Vagina (tissue), 2 donors: ENCODE measurements around the gene ZNF700.

ENCODE experiments used
- POLR2A ChIP-seq, 2 donors: fragments of 450-650 bp; IDR thresholded peaks; one replicate each; pipeline ENCODE4 v1.6.1; 2017; ENCODE audit warnings: antibody characterized with exemption in 2 of 2, mild to moderate bottlenecking in 2 of 2, moderate library complexity in 2 of 2
- POLR2AphosphoS5 ChIP-seq, 2 donors: sonication (generic); formaldehyde crosslinking; IDR thresholded peaks; one replicate each; pipeline ENCODE4 v1.9.0; 2017; ENCODE audit warnings: antibody characterized with exemption in 2 of 2, mild to moderate bottlenecking in 2 of 2, low read depth in 1 of 2; ENCODE audit not compliant: insufficient read depth in 1 of 2
- TF ChIP-seq, protein P1 (sequence below), 3 experiments: fragments of 450-650 bp in 2 of 3; fragments of 200-600 bp in 1 of 3; sonication (generic) in 1 of 3; IDR thresholded peaks; one replicate each; pipeline ENCODE4 v1.5.1; 2017 to 2019; ENCODE audit warnings: antibody characterized with exemption in 3 of 3, mild to moderate bottlenecking in 2 of 3, moderate library complexity in 2 of 3

DNA sequence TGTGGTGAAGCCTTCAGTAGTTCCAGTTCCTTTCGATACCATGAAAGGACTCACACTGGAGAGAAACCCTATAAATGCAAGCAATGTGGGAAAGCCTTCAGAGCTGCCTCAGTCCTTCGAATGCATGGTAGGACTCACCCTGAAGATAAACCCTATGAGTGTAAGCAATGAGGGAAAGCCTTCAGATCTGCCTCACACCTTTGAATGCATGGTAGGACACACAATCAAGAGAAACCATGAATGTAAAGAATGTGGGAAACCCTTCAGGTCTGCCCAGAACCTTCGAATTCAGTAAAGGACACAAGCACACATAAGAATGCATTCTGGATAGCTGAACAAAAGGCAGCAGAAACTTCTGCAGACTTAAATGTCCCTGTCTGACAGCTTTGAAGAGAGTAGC lies 19.0 kb upstream of the ZNF700 start:
- TF ChIP-seq, protein P1, sequence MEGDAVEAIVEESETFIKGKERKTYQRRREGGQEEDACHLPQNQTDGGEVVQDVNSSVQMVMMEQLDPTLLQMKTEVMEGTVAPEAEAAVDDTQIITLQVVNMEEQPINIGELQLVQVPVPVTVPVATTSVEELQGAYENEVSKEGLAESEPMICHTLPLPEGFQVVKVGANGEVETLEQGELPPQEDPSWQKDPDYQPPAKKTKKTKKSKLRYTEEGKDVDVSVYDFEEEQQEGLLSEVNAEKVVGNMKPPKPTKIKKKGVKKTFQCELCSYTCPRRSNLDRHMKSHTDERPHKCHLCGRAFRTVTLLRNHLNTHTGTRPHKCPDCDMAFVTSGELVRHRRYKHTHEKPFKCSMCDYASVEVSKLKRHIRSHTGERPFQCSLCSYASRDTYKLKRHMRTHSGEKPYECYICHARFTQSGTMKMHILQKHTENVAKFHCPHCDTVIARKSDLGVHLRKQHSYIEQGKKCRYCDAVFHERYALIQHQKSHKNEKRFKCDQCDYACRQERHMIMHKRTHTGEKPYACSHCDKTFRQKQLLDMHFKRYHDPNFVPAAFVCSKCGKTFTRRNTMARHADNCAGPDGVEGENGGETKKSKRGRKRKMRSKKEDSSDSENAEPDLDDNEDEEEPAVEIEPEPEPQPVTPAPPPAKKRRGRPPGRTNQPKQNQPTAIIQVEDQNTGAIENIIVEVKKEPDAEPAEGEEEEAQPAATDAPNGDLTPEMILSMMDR (IDR thresholded peaks at IDR 0.05), result no peak
- TF ChIP-seq POLR2A (IDR thresholded peaks at IDR 0.05) (no peak), POLR2AphosphoS5 (IDR thresholded peaks at IDR 0.05; ENCODE audit: insufficient read depth in 1 of 2, low read depth in 1 of 2) (no peak)
